Calu3 (cell line): Measurements from ENCODE around the gene COL4A5. TPM values are rescaled to one million over a fixed set of nuclear protein-coding genes. Genes with fewer than 3 reads are reported as not detected.

Experiments used
- BruUV-seq: library from RNA; stranded (reverse); fragments of 400-500 nt; replicated peaks from 2 replicates; lab custom pipeline; 2021; lab: Mats Ljungman, UMichigan
- CTCF ChIA-PET: fragments of 300-600 bp; sonication (Branson Sonifier 250); formaldehyde crosslinking; loops from one replicate; lab custom pipeline; 2022; ENCODE audit warnings: antibody characterized with exemption; lab: Charles Lee
- DNase-seq: peaks from one replicate; pipeline ENCODE4 v3.0.0; 2022
- H3K27ac Mint-ChIP-seq: one replicate; pipeline ENCODE4 v1.8.0; 2022; ENCODE audit warnings: mixed read lengths; ENCODE audit not compliant: unreplicated experiment
- H3K27me3 Mint-ChIP-seq: one replicate; pipeline ENCODE4 v1.8.0; 2022; ENCODE audit warnings: mixed read lengths; ENCODE audit not compliant: unreplicated experiment
- H3K36me3 Mint-ChIP-seq: one replicate; pipeline ENCODE4 v1.8.0; 2022; ENCODE audit warnings: mild to moderate bottlenecking, moderate library complexity, mixed read lengths; ENCODE audit not compliant: insufficient read depth, unreplicated experiment
- H3K4me1 Mint-ChIP-seq: one replicate; pipeline ENCODE4 v1.8.0; 2022; ENCODE audit warnings: mild to moderate bottlenecking, low read depth, mixed read lengths; ENCODE audit not compliant: unreplicated experiment
- H3K4me3 Mint-ChIP-seq: one replicate; pipeline ENCODE4 v1.8.0; 2022; ENCODE audit warnings: mild to moderate bottlenecking, low read depth, moderate library complexity, mixed read lengths; ENCODE audit not compliant: unreplicated experiment
- H3K9me3 Mint-ChIP-seq: one replicate; pipeline ENCODE4 v1.8.0; 2022; ENCODE audit warnings: low read depth, mixed read lengths; ENCODE audit not compliant: unreplicated experiment
- CTCF ChIP-seq: fragments of 200-600 bp; IDR thresholded peaks from one replicate; pipeline ENCODE4 v1.8.0; 2022; ENCODE audit warnings: antibody characterized with exemption; ENCODE audit not compliant: unreplicated experiment
- intact Hi-C: fragments of 100-400 bp; cut with micrococcal nuclease; formaldehyde crosslinking; loops from one replicate; pipeline ENCODE4 v1.10.0; 2022; ENCODE audit not compliant: unreplicated experiment
- total RNA-seq: library from RNA; stranded (reverse); gene quantifications from 2 replicates; pipeline ENCODE4 v1.2.3, GENCODE V29; 2022

COL4A5 gene
- total RNA-seq, 1 experiment from 2014 or later = 19.8 TPM

GRCh38 chrX:108426262-108426661 is 13.4 kb upstream of the COL4A5 start:
- Mint-ChIP-seq H3K27ac (no peak overlapping the region), H3K36me3 (no peaks in the 10 kb centered on the region), H3K4me1 (no peaks in the 10 kb centered on the region), H3K27me3 (no peaks in the 10 kb centered on the region), H3K9me3 (no peaks in the 10 kb centered on the region), H3K4me3 (no peak overlapping the region)
- CTCF ChIA-PET = no interaction called here
- TF ChIP-seq CTCF = no peak
- intact Hi-C loops = no loop called here
- no peak for DNase-seq
- BruUV-seq = no TSS peak

GRCh38 chrX:108435261-108435660 is 4.4 kb upstream of the COL4A5 start:
- intact Hi-C loops = no loop called here
- H3K4me3 Mint-ChIP-seq = no peak overlapping the region
- no peaks in the 10 kb centered on the region for H3K27me3 Mint-ChIP-seq
- TF ChIP-seq CTCF = no peak
- no peaks in the 10 kb centered on the region for H3K4me1 Mint-ChIP-seq
- peaks cover 11% of the 10 kb centered on the region for H3K36me3 Mint-ChIP-seq
- CTCF ChIA-PET = no interaction called here
- no TSS peak for BruUV-seq
- H3K9me3 Mint-ChIP-seq = no peaks in the 10 kb centered on the region
- H3K27ac Mint-ChIP-seq = no peak overlapping the region
- no peak for DNase-seq

- H3K4me1 Mint-ChIP-seq = peaks cover 8% of the 10 kb centered on the region
- no peak for TF ChIP-seq CTCF
- CTCF ChIA-PET = no interaction called here
- no peak overlapping the region for H3K4me3 Mint-ChIP-seq
- DNase-seq = no peak
- no TSS peak for BruUV-seq
- no peak overlapping the region for H3K27ac Mint-ChIP-seq
- peaks cover 18% of the 10 kb centered on the region for H3K36me3 Mint-ChIP-seq
- H3K9me3 Mint-ChIP-seq = no peaks in the 10 kb centered on the region
- H3K27me3 Mint-ChIP-seq = no peaks in the 10 kb centered on the region
- intact Hi-C loops = no loop called here
These were observed 2.1 kb upstream of the COL4A5 start for GRCh38 chrX:108437349-108438109.

- no peak for DNase-seq
- no peaks in the 10 kb centered on the region for H3K9me3 Mint-ChIP-seq
- H3K4me3 Mint-ChIP-seq = peak within 1 kb of the TSS; percentile 88
- no peaks in the 10 kb centered on the region for H3K27me3 Mint-ChIP-seq
- H3K36me3 Mint-ChIP-seq = peaks cover 18% of the 10 kb centered on the region
- TF ChIP-seq CTCF = no peak
- H3K27ac Mint-ChIP-seq = peak within 1 kb of the TSS; percentile 86
- no TSS peak for BruUV-seq
- H3K4me1 Mint-ChIP-seq = peaks cover 8% of the 10 kb centered on the region
- CTCF ChIA-PET = no interaction called here
- intact Hi-C loops = no loop called here
These were observed 1.5 kb upstream of the COL4A5 start, which contains the start of gene COL4A6 for GRCh38 chrX:108438110-108438623. Gene COL4A6 (minus strand): TSS chrX:108438422. CDS start chrX:108438196, 226 bp downstream.
